ENCODE data around the gene CTXND1.
A peak's percentile ranks its signal among the peaks of the same experiment; 100 is the strongest.

The CTXND1 gene

DNA sequence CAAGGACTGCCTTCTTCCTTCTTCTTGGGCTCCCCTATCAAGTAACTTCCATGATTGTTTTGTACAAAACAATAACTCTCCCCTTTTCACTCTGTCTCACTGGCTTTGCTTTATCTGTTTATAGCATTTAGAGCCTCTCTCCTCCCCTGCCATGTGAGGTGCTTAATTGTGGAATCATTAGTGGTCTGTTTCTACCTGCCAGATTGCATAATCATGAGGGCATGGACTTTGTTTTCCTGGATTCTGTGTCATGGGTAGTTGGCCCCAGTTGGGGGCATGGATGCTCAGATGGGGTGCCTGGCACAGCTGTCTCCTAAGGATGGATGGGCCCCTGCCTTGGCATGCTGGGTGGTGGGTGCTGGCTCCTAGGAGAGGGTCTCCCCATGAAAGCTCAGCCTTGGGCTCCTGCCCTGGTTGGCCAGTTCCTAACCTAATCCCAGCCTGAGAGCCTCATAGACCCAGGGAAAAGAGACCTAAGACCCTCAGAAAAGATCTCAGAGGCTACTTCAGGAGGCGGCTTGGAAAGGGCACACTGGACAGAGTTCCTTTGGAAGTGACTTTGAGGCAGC is 8.0 kb upstream of the CTXND1 start:
- no peak for DNase-seq (ENCODE audit: low spot score)

DNA sequence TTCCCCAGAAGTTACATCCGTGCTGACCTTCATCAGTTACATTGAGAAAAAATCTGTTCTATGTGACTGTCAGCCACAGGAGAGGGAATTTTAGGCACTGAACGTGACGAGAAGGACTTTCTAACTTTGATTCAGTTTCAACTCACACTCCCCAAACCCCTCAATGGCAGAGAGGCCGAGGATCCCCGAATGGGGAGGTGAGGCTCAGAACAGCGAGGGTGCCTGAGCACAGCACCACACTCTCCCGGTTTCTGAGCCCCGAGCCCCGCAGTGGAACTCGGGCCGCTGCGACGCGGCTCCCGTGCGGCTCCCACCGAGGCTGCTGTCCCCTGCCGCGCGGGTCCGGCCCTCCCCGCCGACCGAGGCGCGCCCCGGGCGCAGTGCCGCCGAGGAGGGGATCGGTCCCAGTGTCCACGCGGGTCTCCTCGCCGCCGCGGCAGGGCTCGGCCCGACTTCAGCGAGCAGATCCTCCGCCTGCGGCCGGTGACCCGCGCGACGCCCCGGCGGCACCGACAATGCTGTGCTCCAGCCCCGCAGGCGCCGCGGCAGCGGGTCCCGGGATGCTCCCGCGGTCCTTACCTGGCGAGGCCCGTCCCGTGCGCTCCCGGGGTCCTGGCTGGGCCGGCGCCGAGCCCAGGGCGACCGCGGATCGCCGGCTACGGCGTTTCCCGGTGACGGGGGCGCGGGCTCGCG is 439 bp downstream of the CTXND1 start:
- no peak for DNase-seq (ENCODE audit: low spot score)

DNA sequence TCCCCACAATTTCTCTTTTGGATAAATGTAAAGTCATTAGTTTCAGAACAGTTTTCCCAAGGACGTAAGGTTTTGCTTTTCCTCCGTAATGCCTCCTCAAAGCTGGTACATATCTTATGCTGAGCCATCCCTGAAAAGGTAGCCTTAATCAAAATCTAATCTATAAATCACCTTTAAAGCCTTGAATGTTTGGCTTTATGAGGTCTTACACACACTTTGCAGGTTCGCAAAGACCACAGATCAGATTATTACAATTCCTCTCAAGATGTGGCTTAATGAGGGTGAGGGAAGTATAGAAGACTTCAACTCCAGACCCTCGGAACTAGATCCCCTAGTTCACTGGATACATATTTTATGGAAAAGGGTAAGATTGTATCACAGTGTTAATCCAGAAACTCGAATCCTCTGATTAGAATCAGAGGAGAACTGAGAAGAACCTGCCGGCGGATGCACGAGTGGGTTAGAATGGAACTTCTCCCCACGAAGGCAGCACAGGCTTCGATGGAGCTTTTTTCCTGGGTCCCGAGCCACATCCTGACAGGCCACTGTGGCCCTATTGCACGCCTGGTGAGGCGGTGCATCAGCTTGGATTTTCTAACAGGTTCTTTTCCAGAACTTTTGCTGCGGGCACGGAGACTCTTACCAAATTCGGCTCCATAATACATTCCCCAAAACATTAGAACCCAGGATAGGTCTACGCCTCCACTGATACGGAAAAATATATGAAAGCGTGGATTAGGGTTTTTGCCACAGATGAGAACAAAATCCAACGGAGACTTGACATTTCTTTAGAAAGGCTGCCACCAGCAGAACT is 1.2 kb downstream of the CTXND1 start:
- no peak for DNase-seq (ENCODE audit: low spot score)

DNA sequence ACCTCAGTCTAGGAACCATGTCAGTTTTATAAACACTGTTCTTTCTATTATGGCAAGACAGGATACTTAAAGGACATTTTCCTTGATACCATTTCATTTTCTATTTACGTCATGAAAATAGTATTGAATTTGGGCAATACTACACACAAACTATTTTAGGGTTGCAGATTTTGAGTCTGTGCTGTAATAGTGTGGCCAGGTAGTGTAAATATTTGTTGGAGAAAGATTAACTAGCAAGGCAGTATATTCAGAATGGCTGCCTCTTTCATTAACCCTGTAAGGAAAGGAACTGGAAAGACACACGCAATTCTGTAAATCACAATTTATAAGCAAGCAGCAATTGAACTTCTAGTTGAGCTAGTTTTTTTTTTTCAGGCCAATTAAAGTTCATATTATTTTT is 2.0 kb downstream of the CTXND1 start:
- DNase-seq (ENCODE audit: low spot score), result no peak

DNA sequence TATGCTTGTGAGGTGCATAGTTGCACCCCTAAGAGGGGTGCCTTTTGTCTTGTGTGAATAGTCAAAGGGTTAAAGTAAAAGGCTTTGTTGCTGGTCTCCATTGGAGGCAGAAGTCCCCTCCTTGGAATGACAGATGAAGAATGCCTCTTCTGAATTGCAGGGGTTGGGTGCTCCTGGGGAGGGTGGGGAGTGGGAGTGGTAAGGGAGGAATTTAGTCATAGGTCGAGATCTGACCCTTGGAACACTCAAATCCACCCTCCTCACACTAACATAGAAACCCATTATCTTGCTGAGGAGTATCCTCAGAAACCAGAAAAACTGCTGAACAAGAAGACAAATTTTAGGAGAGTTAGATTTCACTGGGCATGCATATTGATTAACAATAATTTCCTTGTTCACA is 4.7 kb downstream of the CTXND1 start:
- DNase-seq (ENCODE audit: low spot score), result no peak

DNA sequence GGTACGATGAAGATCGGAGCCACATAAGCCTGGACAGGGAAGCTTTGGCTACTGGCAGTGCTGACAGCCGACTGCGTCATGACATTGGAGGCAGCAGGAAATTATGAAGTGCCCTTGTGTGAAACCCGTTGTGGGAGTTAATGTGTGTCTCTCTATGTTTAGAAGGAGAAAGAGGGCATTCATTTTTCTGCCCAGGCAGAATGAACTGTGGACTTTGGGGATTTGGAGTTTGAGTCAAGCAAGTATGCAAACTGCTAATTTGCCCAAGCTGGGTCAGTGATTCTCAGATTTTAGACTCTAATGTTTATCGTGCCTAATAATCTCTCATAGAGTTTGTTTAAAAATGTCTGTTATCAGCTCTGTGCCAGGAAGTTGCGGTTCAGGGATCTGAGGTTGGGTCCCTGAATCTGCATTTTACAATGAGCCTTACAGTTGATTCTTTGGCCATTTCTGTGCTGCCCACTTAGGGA is 5.6 kb downstream of the CTXND1 start:
- DNase-seq (ENCODE audit: low spot score), result no peak

DNA sequence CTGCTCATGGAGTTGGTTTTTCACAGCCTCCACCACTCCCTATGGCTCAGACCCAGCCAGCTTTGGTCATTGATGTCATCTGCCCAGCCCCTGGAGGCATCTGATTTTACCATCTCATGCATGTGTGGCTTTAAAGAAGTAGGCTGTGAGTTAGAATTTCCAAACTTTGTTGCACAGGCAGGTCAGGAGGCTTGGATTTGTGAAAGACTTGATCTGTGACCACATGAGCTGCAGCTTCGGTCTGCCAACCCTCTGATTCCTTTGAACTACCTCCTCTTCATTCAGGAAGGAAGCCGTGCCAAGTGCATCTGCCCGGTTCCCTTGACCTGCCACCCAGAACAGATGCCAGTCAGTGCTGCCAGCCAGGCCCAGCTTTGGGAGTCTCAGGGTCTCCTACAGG is 9.2 kb downstream of the CTXND1 start:
- DNase-seq (ENCODE audit: low spot score), result no peak

DNA sequence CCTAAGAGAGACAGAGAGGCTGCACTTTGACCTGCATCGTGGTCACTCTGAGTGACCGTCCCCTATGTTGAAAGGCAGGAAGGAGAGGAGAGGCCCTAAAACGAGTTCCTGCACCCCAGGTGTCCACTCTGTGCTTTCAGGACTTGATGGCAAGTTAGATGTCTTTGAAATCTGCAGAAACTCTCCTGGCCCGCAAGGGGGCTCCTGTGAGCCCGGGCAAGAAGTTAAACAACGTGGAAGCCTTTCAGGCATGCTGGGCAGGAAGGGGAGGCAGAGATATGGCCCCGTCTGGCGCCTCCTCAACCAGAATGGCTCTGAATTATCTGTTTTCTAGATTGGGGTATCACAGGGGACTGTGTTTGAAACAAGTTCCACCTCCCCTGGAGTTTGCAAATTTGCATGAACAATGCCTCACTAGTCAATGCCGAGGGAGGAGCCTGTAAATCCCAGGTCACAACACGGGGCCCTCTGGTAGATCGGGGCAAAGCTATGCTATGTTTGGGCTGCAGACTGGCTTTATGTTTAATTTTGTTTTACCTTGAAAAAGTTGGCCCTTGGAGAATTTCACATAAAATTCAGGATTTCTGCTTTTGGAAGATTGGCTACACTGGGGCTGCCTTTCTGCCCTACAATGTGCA is 9.8 kb downstream of the CTXND1 start:
- peak; percentile 14 for DNase-seq (ENCODE audit: low spot score)

DNA sequence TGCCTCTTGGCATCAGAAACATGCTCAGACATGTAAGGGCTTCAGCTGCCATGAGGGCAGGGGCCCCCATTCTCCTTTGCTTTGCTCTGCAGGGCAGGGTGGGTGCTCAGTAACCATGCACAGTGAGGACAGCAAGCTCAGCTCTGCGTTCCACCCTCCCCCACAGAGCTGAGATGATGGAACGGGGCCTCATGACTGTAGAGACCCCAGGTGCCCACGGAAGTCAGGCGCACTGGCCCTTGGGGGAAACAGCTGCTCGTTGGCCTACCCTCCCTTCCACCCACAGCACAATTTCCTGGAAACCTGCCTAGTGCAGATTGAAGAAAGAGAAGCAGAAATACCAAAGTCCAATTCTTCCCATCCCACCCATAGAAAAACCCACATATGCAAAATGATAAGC is 10.5 kb downstream of the CTXND1 start:
- no peak for DNase-seq (ENCODE audit: low spot score)

DNA sequence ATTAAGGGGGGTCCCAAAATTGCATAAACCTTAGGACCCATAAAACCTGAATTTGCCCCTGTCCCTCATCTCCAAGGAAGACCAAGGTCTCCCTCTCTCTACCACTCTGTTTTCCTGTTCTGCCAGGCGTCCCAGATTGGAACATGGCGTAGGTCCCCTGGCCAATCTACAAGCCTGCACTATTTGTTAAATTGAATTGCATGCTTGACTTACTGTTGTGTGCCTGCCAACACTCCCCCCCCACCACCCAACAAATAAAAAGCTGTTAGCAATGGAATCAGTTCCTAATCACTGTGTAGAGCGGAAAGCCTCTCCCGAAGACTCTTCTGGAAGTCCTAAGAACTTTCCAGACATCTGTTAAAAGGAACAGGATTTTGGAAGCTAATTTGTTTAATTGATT is 11.7 kb downstream of the CTXND1 start:
- DNase-seq (ENCODE audit: low spot score), result no peak

DNA sequence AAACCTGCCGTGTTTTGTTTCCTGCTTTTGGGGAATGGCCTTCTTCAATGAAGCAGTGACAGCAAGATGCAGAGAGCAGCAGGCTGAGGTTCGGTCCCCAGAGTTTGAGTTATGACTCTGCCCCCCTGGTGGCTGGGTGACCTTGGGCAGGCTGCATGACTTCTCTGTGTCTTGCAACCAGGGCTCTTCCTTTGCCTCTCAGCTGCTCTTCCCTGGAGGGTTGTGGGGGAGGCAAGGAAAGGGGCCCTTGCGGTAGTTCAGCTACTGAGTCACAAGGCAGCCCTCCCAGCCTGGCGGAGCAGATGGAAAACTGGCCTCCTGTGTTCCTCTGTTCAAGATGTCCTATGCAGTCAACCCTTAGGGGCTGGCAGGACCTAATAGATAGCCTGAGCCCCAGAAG is 17.1 kb downstream of the CTXND1 start:
- DNase-seq (ENCODE audit: low spot score), result no peak

DNA sequence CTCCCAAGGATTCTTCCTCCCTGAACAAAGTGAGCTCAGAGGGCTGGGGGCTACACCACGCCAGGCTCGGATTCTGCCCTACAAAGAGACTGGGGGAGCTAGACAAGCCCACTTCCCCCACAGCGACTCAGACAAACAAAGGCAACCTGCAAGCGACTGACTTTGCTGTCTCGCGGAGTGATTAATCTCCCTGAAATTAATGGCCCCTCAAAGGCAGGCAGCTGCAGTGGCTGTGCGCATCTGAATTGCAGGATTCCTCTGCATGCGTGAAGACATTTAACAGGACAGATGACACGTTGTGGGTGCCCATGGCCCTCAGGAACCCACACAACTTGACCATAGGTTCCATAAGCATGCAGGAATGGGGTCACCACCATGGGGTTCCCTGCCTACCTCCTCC is 18.4 kb downstream of the CTXND1 start:
- DNase-seq (ENCODE audit: low spot score), result no peak

DNA sequence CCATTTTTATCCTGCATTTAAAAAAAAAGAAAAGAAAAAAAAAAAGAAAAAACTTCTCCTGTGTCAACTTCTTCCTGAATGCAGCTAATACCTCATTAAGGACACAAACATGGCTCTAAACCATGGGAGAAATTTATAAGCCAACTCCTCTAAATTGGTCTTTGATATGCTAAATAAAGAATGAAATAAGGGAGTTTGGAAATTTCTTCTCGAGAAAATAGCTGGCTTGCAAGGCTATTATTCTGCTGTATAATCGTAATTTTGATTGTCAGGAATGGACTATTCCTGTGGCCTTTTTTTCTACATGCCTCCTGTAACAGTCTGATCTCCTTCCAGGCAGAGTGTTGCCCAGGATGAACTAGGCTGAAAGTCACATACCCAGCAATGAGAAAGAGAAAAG is 20.6 kb downstream of the CTXND1 start:
- DNase-seq (ENCODE audit: low spot score), result no peak

DNA sequence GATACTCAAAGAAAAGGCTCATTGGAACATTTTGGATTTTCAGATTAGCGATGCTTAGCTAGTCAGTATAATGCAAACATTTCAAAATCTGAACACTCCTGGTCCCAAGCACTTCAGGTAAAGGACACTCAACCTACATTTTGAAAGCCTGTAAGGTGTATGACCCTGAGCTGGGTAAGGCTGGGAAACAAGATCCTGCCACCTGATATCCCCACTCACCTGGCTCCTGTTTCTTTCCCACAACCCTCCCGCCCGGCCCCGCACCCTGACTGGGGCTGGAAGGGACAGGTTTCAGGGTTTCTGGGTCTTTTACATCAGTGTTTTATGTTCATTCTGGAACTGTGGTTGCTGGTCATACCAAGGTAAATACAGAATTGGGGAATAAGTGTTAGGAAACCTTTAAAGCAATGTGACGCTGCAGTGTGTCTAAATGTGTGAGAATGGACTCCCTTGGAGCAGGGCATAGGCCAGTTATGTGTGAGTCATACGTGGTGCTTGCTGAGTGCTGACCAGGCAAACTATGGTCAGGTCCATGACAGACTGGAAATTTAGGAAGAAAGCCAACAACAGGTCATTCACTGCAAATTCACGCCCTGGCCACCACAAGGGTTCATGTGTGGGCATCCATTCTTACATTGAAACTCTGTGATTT is 22.9 kb downstream of the CTXND1 start:
- no peak for DNase-seq (ENCODE audit: low spot score)

DNA sequence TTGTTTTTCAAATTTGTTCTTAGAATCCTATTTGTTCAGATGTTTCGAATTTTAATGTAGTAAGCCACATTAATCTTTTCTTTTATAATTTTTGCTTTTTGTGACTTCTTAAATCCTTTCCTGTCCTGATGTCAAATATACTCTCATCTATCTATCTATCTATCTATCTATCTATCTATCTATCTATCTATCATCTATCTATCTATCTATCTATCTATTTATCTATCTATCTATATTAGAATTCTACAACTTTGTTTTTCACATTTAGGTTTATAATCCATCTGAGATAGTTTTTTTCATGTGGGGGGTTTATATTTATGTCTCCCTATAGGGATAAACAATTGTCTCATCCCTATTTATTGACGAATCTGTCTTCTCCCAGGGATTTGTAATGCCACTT is 32.1 kb downstream of the CTXND1 start:
- DNase-seq (ENCODE audit: low spot score), result no peak

DNA sequence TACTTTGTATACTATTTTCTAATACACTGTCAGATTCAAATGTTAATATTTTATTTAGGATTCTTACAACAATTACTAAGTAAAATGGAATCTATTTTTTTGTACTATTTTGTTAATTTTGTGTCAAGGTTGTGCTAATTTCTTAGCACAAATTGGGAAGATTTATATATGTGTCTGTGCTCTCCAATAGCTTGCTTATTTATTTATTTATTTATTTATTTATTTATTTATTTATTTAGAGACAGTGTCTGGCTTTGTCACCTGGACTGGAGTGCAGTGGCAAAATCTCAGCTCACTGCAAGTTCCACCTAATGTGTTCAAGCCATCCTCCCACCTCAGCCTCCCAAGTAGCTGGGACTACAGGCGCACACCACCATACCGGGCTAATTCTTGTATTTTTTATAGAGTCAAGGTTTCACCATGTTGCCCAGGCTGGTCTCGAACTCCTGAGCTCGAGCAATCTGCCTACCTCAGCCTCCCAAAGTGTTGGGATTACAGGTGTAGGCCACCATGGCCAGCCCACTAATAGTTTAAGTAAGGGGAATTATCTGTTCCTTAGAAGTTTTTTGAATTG is 34.6 kb downstream of the CTXND1 start:
- no peak for DNase-seq (ENCODE audit: low spot score)

DNA sequence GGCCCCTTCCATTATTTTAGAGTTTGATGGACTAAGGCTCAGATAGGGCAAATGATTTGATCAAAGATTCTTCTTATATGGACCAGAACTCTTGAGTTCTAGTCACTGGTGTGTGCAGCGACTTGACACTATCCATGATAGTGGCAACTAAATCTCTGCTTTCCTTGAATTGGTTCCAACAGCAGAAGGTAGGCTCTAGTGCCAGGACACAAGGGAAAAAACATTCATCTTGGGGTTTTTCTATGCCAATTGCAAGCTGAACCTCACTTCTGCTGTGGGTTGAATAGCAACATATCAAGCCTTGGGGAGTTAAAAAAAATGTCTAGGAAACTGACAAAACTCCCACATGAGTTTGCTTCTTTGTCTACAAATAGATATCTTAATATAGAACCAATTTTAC is 35.1 kb downstream of the CTXND1 start:
- DNase-seq (ENCODE audit: low spot score), result peak; percentile 69

DNA sequence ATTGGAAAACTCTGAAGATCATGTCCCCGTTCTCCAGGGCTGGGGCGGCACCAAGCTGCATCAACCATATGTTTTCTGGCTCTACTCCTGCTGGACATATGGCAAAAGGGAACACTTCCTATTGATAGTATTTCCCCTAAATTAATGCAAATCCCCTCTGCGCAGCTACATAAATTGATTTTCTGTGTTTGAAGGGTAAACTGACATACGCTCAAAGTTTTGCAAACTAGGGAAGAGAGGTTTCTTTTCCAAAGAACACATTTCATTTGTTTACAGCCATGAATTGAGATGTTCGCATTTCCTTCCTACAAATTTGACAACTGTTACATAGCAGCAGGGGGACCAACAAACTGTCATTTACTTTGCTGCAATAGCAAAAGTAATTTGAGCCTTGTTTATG is 35.9 kb downstream of the CTXND1 start:
- DNase-seq (ENCODE audit: low spot score), result peak; percentile 16

DNA sequence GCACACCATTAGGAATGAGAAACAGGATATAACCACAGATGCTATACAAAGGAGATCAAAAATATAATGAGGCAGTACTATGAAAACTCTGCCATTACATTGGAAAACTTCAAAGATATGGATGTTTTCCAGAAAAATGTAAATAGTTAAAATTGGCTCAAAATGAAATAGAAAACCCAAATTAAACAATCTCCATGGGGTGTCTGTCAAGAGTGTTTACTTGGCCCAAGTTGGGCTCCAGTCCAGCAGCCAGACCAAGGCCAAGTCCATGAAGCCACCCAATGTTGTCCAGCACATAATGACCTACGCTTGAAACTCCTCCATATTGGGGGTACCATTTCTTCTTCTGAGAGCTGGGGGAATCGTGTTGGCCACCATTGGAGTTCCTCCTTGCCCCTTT is 37.1 kb downstream of the CTXND1 start:
- no peak for DNase-seq (ENCODE audit: low spot score)

DNA sequence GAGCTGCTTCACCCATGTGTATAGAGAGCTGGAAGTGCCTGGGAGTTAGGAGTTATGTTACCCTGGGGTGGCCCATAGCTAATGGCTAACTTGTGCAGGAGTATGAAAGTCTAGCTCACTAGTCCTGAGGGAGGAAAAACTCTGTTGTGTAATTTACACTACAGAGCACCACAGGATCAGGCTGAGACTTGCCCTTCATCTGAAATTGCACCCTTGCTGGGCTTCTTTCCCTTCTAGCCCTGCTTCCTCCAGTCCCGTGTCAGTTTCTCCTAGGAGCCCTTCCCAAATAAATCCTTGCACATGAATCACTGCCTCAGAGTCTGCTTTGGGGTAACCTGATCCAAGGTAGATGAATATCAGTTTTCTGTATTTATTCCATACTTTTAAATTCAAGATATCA is 40.0 kb downstream of the CTXND1 start:
- no peak for DNase-seq (ENCODE audit: low spot score)

DNA sequence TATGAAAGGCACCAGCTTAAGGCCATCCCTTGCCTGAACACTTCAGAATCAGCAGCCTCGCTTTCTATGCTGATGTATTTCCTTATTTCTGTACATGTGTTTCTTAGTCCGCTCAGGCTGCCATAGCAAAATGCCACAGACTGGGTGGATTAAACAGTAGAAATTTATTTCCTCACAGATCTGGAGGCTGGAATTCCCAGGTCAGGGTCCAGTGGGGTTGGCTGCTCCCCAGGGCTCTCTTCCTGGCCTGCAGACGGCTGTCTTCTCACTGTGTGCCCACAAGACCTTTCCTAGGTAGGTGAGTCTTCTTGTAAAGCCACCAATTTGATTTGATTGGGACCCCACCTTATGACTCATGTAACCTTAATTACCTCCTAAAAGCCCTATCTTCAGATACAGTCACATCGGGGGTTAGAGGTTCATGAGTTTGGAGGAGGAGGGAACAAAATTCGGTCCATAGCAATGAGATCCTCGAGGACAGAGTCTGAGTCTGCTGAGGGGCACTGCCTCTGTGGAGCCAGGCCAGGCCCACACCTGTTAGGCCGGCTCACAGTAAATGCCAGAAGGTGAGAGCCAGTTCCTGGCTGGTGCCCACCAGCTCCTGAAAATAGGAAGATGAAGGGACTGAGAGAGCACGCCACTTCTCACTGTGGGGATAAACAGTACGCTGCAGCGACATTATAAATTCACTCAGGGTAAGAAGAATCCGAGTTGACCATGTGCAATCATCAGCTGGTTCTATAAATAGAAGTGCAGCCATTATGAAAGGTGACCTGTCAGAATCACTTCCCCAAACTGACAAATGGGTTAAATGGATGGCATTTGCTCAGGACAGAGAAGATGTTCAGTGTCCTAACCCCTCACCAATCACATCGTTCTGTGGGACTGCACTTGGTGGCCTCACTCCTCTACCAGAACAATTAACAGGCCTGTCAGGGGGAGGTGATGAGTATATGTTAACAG is 41.1 kb downstream of the CTXND1 start:
- DNase-seq (ENCODE audit: low spot score), result peak; percentile 69

Data from cerebellar cortex (tissue), 1 donor.